ACHN (cell line): ENCODE results near the gene TPBGL.
"Not testable (repeated sequence)": the region's sequence is repeated elsewhere in the genome, so short reads cannot be mapped to it uniquely, and the experiment has no call there.

ENCODE experiments used
- DNase-seq: peaks from one replicate; pipeline ENCODE4 v3.0.0-alpha.2; 2015
- in situ Hi-C: cut with HindIII; loops from 2 replicates; pipeline ENCODE4 v1.10.0; 2017; ENCODE audit warnings: low sequenced_read_pairs, low pct_ligation_motif_present, low pct_unique_long_range_greater_than_20kb

TPBGL gene

DNA sequence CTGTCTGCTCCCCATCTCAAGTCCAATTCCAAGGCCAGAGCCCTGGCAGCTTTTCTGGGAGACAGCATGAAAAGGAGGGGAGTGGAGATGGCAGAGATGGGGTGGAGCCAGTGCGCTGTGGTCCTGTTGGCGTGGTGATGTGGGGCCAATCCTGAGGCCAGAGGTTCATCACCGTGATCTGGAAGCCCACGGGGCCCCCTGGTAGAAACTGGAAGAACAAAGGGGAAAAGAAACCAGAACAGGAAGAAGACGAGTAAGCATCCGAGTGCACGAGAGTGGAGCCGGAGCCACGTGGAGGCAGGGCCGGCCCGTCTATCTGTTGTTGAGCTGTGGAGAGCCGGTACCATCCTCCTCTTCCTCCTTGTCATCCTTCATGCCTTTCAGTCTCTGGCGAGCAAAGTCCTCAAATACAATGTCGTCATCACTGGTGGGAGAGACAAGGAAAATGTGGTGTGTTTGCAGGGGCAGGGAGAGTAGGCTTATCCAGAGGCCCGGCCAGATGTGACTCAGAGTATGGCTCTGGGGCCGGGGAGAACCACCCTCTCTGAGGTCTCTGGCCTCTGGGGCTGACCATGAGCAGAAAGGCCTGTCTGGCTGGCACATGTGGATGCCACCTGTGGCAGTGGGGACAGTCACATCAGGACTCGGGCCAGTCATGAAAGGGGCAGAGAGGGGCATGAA is 25.4 kb downstream of the TPBGL start:
- no peak for DNase-seq
- in situ Hi-C loops = no loop called here

DNA sequence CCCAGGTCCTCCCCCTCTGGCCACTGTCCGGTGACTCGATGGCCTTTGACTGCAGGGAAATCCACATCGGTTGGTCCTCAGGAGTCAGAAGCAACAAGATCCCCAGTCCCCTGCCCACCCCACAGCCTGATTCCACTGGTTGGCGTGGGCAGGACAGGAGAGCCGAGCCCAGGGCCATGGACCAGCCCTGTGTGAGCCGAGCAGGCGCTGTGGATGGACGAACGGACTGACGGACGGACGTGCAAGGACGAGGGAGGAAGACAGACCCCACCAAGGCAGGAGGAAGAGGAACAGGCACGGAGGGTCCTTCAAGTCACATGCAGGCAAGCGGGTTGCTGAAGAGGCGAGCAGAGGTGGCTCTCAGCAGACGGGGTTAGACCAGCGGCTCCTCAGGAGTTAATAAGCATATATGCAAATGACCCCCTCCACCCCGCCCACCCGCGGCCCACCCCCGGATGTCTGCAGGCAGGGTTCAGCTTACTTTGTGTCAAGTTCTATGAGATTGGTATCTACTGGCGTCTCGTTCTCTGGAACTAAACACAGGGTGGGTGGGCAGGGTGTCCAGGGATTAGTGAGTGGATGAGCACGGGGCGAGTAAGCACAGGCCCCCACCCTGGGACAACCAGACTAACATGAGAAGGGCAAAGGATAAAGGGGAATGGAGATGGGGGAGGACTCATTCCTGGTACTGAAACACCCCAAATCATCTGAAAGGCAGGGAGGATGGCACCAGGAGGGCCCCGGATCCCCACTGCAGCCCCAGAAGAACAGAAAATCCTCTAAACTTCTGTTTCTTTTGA is 26.8 kb downstream of the TPBGL start:
- DNase-seq = no peak
- in situ Hi-C loops = no loop called here

- DNase-seq = no peak
- in situ Hi-C loops = no loop called here
These were observed 28.2 kb downstream of the TPBGL start for GRCh38 chr11:75268626-75269366.

DNA sequence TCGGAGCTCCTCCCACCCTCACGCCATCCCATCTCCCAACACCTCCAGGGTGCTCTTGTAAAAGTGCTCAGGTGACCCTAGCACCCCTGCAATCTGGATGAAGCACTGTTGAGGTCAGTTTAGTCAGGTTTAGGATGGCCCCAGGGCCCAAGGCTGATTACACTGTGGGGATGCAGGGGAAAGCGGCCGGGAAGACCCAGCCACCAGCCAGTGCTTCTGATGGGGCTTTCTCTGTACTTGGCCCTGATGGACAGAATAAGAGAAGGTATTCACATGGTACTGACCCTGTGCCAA is 28.7 kb downstream of the TPBGL start:
- in situ Hi-C loops = no loop called here
- no peak for DNase-seq

DNA sequence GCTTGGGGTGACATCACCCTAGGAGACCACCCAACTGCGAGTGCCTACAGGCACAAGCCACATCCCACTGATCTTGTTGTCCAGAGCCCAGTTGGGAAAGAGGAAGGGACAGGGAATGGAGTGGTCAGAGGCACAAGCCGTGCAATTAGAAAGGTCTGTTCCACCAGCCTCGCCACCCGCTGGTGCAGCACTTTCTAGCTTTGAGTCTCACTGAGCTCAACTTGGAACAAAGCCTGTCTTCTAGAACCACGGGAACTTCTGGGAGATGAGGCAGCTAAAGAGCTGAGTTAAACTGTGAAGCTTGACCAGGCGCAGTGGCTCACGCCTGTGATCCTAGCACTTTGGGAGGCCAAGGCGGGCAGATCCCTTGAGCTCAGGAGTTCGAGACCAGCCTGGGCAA is 29.3 kb downstream of the TPBGL start:
- in situ Hi-C loops = no loop called here
- DNase-seq = no peak

DNA sequence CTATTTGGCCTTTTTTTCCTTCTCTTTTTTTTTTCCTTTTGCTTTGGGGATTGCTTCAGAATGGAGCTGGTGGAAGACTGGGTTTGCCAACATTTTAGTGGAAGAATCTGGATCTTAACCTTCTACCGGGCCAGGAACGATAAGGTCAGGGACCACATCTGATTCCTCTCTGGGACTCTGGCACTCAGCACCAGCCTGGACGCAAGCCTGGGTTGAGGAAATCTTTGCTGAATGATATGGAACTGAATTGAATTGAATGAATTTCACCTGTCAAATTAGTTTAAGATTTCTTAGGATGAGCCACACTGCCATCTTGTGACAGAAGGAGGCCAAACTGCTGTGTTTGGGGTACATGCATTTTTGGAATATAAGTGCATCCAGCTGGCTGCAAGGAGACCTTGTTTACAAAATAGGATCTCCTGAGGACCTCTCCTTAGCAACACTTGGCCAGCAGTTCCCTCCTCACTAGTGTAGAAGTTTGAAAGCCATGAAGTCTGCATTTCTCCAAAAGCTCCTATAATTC is 30.4 kb downstream of the TPBGL start:
- peak; percentile 14 for DNase-seq
- in situ Hi-C loops = no loop called here

DNA sequence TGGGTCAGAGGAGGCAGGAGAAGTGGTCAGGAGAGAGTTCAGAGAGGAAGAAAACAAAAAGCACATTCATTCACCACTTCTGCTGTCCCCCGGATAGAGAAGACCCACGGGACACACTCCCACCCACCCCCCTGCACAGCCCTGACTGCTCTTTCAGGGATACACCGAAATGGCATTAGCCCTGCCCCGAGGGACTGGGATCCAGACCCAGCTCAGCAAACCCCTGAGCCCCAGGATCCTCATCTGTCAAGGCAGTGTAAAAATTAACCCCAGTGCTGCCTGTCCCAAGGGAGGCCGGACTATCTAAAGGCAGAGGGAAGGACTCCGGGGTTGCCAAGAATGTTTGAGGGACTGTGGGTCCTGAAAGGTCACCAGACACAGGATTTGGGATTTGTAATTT is 31.2 kb downstream of the TPBGL start:
- in situ Hi-C loops = no loop called here

DNA sequence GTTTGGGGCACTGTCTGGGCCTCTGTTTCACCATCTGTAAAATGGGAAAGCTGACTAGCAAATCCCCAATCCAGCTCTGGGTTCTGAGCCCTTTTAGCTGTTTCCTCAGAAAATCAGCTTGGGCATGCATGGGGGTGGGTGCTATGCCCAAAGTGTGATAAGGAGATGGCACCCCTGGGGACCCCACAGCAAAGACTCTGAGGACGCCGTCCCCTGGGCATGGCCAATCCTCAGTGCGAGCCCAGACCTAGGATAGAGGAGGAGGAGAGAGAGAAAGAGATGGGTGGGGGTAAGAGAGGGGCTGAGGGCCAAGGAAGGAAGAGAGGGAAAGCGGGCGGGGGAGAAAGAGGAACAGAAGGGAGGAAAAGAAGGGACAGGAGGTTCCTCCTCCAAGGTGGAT is 31.8 kb downstream of the TPBGL start:
- DNase-seq = no peak
- in situ Hi-C loops = no loop called here

More for the DNA sequence above, 31.2 kb downstream of the TPBGL start:
- DNase-seq = no peak

- in situ Hi-C loops = no loop called here
- no peak for DNase-seq
These were observed 32.3 kb downstream of the TPBGL start for GRCh38 chr11:75272821-75273301.

DNA sequence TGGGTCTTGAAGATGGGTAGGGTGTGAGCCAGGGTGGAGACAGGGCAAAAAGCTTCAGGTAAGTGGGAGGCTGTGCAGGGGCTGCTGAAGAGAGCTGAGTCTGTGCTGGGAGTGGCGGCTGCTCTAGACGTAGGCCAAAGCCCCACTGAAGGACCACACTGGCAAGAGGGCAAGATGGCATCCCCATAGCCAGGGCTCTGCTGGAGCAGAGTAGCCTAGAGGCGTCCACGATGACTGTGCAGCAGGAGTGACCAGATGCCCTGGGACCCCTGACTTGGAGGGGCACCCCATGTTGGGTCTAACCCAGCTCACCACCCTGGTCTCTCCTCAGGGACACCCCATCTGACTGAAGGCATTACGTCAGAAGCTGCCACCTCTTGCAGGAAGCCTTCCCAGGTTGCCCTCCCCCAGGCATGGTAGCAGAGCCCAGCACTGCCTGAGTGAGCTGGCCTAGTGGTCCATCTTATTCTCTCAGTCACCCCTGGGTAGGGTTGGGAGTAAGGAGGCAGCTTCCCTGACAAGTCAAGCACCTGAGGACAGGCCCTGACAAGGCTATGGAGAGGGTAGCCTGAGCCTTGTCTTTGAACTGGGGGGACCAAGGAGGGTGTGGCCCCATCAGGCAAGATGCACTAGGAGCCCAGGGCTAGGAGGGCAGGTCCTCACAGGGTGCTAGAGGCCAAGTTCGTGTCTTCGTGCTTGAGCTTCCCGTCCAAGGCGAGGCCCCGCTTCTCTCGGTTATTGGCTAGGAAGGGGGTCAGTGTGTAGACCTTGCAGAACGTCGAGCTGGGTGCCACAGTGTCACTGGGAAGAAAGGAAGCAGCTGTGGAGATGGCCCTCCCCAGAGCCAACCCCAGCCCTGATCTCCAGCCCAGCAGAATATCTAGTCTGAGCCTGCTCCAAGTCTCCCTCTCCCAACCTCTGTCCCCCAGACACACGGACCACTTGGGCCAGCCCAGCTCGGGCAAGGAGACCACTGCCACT is 33.1 kb downstream of the TPBGL start:
- in situ Hi-C loops = no loop called here
- no peak for DNase-seq

DNA sequence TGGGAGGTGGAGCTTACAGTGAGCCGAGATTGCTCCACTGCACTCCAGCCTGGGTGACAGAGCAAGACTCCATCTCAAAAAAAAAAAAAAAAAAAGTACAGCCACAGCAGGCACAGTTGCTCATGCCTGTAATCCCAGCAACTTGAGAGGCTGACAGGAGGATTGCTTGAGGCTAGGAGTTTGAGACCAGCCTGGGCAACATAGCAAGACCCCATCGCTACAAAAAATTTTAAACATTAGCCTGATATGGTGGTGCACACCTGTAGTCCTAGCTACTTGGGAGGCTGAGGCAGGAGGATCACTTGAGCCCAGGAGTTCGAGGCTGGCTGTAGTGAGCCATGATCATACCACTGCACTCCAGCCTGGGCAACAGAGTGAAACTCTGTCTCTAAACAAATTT is 34.1 kb downstream of the TPBGL start:
- DNase-seq, in situ Hi-C loops: not testable (repeated sequence)

GRCh38 chr11:75275581-75275980 is 35.0 kb downstream of the TPBGL start:
- no peak for DNase-seq
- in situ Hi-C loops = no loop called here

DNA sequence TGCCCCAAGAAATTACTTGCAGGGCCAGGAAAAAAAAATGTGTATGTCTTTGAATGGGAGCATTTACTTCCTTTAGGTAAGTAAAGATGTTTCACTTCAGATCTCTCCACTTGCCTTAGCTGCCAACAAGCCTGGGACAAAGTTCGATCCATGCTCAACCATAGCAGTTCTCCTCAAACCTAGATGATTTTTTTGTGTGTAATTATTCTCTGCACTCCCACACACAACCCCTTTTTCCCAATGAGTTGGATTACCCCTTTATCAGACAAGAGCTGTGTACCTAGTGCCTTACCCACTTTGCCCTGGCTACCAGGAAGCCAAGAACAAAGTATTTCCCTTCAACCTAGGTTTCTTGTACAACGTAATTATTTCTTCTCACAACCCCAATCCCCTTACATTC is 35.6 kb downstream of the TPBGL start:
- in situ Hi-C loops = no loop called here
- DNase-seq = no peak

GRCh38 chr11:75276686-75277085 is 36.1 kb downstream of the TPBGL start:
- no peak for DNase-seq
- in situ Hi-C loops = no loop called here

- in situ Hi-C loops = no loop called here
- no peak for DNase-seq
These were observed 36.7 kb downstream of the TPBGL start for GRCh38 chr11:75277211-75277805.

DNA sequence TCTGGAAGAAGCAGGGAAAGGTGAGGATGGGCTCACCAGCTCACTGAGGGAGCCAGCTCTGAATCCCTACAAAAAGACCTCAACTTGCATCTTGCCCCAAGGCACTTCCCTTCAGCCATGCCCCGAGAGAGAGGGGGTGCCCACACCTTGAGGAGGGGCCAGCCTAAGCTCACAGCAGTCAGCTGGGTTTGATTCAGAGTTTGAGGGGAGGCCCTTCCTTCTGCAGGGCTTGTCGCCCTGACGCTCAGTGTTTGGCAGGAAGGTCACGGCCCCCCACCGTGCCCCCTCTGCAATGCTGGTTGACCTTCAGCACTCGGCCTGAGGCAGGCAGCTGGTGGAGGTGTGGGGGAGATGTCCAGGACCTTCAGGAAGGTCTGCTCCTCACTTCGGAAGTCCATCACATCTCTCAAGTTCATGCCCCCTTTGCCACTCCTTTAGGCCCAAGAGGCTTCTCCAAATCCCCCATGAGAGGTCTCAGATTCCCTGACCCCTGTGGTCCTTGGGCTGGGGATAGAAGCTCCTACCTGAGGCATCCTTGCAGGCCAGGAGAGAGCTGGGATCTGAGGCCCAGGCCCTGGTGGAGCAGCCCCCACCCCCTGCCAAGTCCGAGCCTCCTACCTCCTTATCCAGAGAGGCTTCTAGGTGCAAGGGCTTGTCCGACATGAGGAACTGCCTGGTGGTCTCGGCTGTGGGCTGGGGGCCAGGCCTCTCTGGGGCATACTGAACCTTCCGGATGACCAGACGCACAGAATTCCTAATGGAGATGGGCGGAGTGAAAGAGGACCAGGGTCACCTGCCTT is 37.6 kb downstream of the TPBGL start:
- in situ Hi-C loops = no loop called here
- DNase-seq = no peak

DNA sequence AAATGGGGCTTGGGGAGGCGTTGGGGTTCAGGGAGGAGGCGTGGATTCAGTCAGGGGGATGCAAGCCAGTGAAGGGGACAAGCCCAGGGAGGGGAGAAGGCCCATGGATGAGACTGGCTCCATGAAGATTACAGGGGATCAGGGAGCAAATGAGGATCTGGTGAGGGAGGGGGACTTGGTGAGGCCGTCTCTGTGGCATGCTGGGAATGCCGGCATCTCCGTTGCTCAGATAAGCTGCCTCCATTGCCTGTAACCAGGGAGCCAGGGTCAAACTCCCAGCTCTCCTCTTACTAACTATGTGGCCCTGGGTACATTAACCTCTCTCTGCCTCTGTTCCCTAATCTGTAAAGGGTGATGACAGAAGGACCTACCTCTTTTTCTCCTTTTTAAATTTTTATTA is 38.7 kb downstream of the TPBGL start:
- in situ Hi-C loops = no loop called here
- DNase-seq = no peak
